Stimulated activated CD4-positive, alpha-beta T cell treated with anti-CD3 and anti-CD28 coated beads, Interleukin-4, amount 100 ng/mL, for 4 hours (primary cell): ENCODE results near the gene PNMA6A.
"Not testable (repeated sequence)": the region's sequence is repeated elsewhere in the genome, so short reads cannot be mapped to it uniquely, and the experiment has no call there.

Source experiments
- DNase-seq, 2 experiments: peaks; one replicate each; pipeline ENCODE4 v3.0.0-alpha.2; 2020

The PNMA6A gene

GRCh38 chrX:153071909-153072583 lies at the start of gene PNMA6A:
PNMA6A (plus strand) TSS chrX:153072454; CDS start chrX:153073063, 609 bp downstream.
- not testable (repeated sequence) for DNase-seq

- not testable (repeated sequence) for DNase-seq
Measured at GRCh38 chrX:153026501-153026900, 45.8 kb upstream of the PNMA6A start.

GRCh38 chrX:153028487-153028886 lies 43.8 kb upstream of the PNMA6A start:
- DNase-seq, result not testable (repeated sequence)

- no peak for DNase-seq
Measured at GRCh38 chrX:153029162-153029561, 43.1 kb upstream of the PNMA6A start.

GRCh38 chrX:153029875-153030274 lies 42.4 kb upstream of the PNMA6A start:
- no peak for DNase-seq

- DNase-seq, result no peak
Measured at GRCh38 chrX:153030801-153031200, 41.5 kb upstream of the PNMA6A start.

- DNase-seq, result peak; percentile 30 to 64
Measured at GRCh38 chrX:153032397-153033118, 39.7 kb upstream of the PNMA6A start.

GRCh38 chrX:153049093-153049492 lies 23.2 kb upstream of the PNMA6A start:
- no peak for DNase-seq

GRCh38 chrX:153052534-153052933 lies 19.7 kb upstream of the PNMA6A start:
- no peak for DNase-seq

- DNase-seq, result no peak
Measured at GRCh38 chrX:153055871-153056749, 16.1 kb upstream of the PNMA6A start, which contains the start of gene PNMA3. PNMA3 (plus strand) TSS chrX:153056470; CDS start chrX:153057056, 586 bp downstream.

- no peak for DNase-seq
Measured at GRCh38 chrX:153057281-153057680, 15.0 kb upstream of the PNMA6A start.

- no peak for DNase-seq
Measured at GRCh38 chrX:153059191-153060094, 12.8 kb upstream of the PNMA6A start.

- DNase-seq, result no peak
Measured at GRCh38 chrX:153060095-153060445, 12.2 kb upstream of the PNMA6A start.

GRCh38 chrX:153061732-153062131 lies 10.5 kb upstream of the PNMA6A start:
- DNase-seq, result no peak

GRCh38 chrX:153063315-153063714 lies 8.9 kb upstream of the PNMA6A start:
- DNase-seq, result no peak

- no peak for DNase-seq
Measured at GRCh38 chrX:153064061-153064460, 8.2 kb upstream of the PNMA6A start.

- DNase-seq, result no peak
Measured at GRCh38 chrX:153065389-153065788, 6.9 kb upstream of the PNMA6A start.

- not testable (repeated sequence) for DNase-seq
Measured at GRCh38 chrX:153066402-153066801, 5.9 kb upstream of the PNMA6A start.

GRCh38 chrX:153073331-153073730 lies 1.1 kb downstream of the PNMA6A start:
- DNase-seq, result not testable (repeated sequence)

- no peak for DNase-seq
Measured at GRCh38 chrX:153074262-153074899, 2.1 kb downstream of the PNMA6A start.

- DNase-seq, result no peak
Measured at GRCh38 chrX:153074935-153075334, 2.7 kb downstream of the PNMA6A start.

GRCh38 chrX:153075366-153075765 lies 3.1 kb downstream of the PNMA6A start:
- no peak for DNase-seq
